SJCRH30 (cell line): ENCODE results near the gene HSD17B2. TPM values are rescaled to one million over a fixed set of nuclear protein-coding genes. Genes with fewer than 3 reads are reported as not detected.
"Not testable (repeated sequence)": the region's sequence is repeated elsewhere in the genome, so short reads cannot be mapped to it uniquely, and the experiment has no call there.

Source experiments
- DNase-seq, 2 experiments: peaks; one replicate each; pipeline ENCODE4 v3.0.0-alpha.2; 2015 to 2020
- H3K27ac ChIP-seq: fragments of 250-450 bp; sonication (Bioruptor Pico); 2 replicates; pipeline ENCODE4 v1.5.1; 2020; ENCODE audit warnings: mild to moderate bottlenecking, moderate library complexity
- H3K27me3 ChIP-seq: fragments of 250-450 bp; sonication (Bioruptor Pico); 2 replicates; pipeline ENCODE4 v1.5.1; 2020; ENCODE audit warnings: mild to moderate bottlenecking, moderate library complexity
- H3K36me3 ChIP-seq: fragments of 250-450 bp; sonication (Bioruptor Pico); 2 replicates; pipeline ENCODE4 v1.5.1; 2020; ENCODE audit warnings: mild to moderate bottlenecking, moderate library complexity
- H3K4me1 ChIP-seq: fragments of 250-450 bp; sonication (Bioruptor Pico); 2 replicates; pipeline ENCODE4 v1.5.1; 2020; ENCODE audit warnings: mild to moderate bottlenecking, moderate library complexity
- H3K4me3 ChIP-seq: fragments of 250-450 bp; sonication (Bioruptor Pico); 2 replicates; pipeline ENCODE4 v1.5.1; 2020; ENCODE audit warnings: mild to moderate bottlenecking, moderate library complexity
- H3K9me3 ChIP-seq: fragments of 250-450 bp; sonication (Bioruptor Pico); replicated peaks from 2 replicates; pipeline ENCODE4 v1.5.1; 2020; ENCODE audit warnings: mild to moderate bottlenecking, moderate library complexity
- total RNA-seq: library from RNA; depleted of rRNA; stranded (reverse); fragments of >200 nt; shearing (Covaris generic); gene quantifications from 2 replicates; pipeline ENCODE4 v1.2.3, GENCODE V29; 2014

The HSD17B2 gene
- total RNA-seq, 1 experiment from 2014 or later: not detected

GRCh38 chr16:82009789-82010188 is 25.3 kb upstream of the HSD17B2 start:
- H3K27me3 ChIP-seq, H3K27ac ChIP-seq, H3K9me3 ChIP-seq, H3K4me3 ChIP-seq, H3K36me3 ChIP-seq, DNase-seq, H3K4me1 ChIP-seq: not testable (repeated sequence)

DNA sequence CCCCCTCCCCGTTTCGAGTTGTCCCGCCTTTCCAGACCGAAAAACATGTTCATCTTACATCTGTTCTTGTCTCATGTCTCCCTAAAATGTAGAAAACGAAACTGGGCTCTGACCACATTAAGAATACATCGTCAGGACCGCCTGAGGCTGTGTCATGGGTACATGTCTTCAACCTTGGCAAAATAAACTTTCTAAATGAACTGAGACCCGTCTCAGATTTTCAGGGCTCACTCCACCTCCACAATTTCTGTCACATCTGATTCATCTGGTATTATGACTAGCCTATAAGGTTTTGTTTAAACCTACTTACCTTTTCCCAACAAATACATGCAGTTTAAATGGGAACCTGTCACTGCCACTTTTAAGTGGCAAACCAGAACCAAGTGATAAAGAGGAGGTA is 24.4 kb upstream of the HSD17B2 start:
- Histone ChIP-seq H3K27me3 (no peaks in the 10 kb centered on the region), H3K4me3 (peak overlapping the region; percentile 30), H3K9me3 (no peaks in the 10 kb centered on the region; the same call in 1 of the 2 replicates), H3K36me3 (no peaks in the 10 kb centered on the region), H3K4me1 (no peaks in the 10 kb centered on the region), H3K27ac (no peak overlapping the region)
- no peak for DNase-seq

GRCh38 chr16:82011199-82011641 is 23.8 kb upstream of the HSD17B2 start, which contains the start of gene SDR42E1:
SDR42E1 (minus strand) TSS chr16:82011470; CDS start chr16:82000858, 10,612 bp downstream.
- DNase-seq: peak; percentile 5 to 8
- Histone ChIP-seq H3K9me3 (no peaks in the 10 kb centered on the region; the same call in 1 of the 2 replicates), H3K27me3 (no peaks in the 10 kb centered on the region), H3K36me3 (no peaks in the 10 kb centered on the region), H3K4me3 (peak within 1 kb of the TSS; percentile 30), H3K4me1 (no peaks in the 10 kb centered on the region), H3K27ac (no peak within 1 kb of the TSS)

GRCh38 chr16:82013139-82013538 is 21.9 kb upstream of the HSD17B2 start:
- H3K9me3 ChIP-seq: no peaks in the 10 kb centered on the region; the same call in 1 of the 2 replicates
- H3K27me3 ChIP-seq: no peaks in the 10 kb centered on the region
- H3K27ac ChIP-seq: no peak overlapping the region
- no peaks in the 10 kb centered on the region for H3K36me3 ChIP-seq
- DNase-seq: no peak
- no peak overlapping the region for H3K4me3 ChIP-seq
- H3K4me1 ChIP-seq: no peaks in the 10 kb centered on the region

GRCh38 chr16:82016263-82016662 is 18.8 kb upstream of the HSD17B2 start:
- no peak overlapping the region for H3K27ac ChIP-seq
- no peak overlapping the region for H3K4me3 ChIP-seq
- H3K9me3 ChIP-seq: no peaks in the 10 kb centered on the region; the same call in 1 of the 2 replicates
- peak in 1 of 2 experiments; percentile 10 for DNase-seq
- H3K4me1 ChIP-seq: no peaks in the 10 kb centered on the region
- no peaks in the 10 kb centered on the region for H3K27me3 ChIP-seq
- no peaks in the 10 kb centered on the region for H3K36me3 ChIP-seq

DNA sequence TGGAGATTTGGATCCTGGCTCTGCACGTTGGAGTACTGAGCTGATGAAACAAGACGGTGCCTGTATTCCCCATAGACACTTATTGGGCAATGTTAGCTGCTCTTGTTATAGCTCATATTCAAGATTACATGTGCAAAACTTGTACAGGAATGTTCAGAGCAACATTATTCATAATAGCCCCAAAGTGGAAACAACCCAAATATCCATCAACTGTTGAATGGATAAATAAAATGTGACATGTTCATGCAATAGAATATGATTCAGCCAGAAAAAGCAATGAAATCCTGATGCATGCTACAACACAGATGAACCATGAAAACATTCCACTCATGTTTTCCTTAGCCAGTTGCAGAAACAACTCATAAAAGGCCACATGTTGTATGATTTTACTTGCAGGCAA is 18.1 kb upstream of the HSD17B2 start:
- Histone ChIP-seq H3K4me3 (no peak overlapping the region), H3K36me3 (no peaks in the 10 kb centered on the region), H3K27ac (no peak overlapping the region), H3K4me1 (no peaks in the 10 kb centered on the region), H3K9me3 (no peaks in the 10 kb centered on the region; the same call in 1 of the 2 replicates), H3K27me3 (no peaks in the 10 kb centered on the region)
- no peak for DNase-seq

- Histone ChIP-seq H3K4me1 (no peaks in the 10 kb centered on the region), H3K9me3 (no peaks in the 10 kb centered on the region; the same call in 1 of the 2 replicates), H3K27ac (no peak overlapping the region), H3K4me3 (no peak overlapping the region), H3K36me3 (no peaks in the 10 kb centered on the region), H3K27me3 (no peaks in the 10 kb centered on the region)
- DNase-seq: no peak
Measured at GRCh38 chr16:82017911-82018568, 17.0 kb upstream of the HSD17B2 start.

DNA sequence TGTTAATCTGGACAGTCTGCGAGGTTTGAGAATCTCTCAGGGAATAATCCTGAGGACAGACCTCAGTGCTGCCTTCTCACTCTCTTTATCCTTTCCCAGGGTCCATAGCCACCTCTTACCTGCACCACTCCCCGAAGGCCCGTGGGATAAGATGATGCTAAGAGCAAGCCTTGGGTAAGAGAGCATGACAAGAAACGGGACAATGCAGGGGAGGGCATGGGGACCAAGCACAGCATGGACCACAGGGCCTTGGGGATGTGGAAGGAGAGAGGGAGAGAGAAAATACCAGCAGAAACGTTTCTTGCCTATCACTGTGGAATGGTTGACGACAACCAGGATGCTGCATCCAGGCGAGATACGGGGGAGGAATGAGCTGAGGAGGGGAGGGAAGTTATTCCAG is 15.5 kb upstream of the HSD17B2 start:
- no peaks in the 10 kb centered on the region for H3K36me3 ChIP-seq
- H3K27me3 ChIP-seq: no peaks in the 10 kb centered on the region
- no peak for DNase-seq
- no peaks in the 10 kb centered on the region; the same call in 1 of the 2 replicates for H3K9me3 ChIP-seq
- H3K27ac ChIP-seq: no peak overlapping the region
- no peak overlapping the region for H3K4me3 ChIP-seq
- H3K4me1 ChIP-seq: no peaks in the 10 kb centered on the region

DNA sequence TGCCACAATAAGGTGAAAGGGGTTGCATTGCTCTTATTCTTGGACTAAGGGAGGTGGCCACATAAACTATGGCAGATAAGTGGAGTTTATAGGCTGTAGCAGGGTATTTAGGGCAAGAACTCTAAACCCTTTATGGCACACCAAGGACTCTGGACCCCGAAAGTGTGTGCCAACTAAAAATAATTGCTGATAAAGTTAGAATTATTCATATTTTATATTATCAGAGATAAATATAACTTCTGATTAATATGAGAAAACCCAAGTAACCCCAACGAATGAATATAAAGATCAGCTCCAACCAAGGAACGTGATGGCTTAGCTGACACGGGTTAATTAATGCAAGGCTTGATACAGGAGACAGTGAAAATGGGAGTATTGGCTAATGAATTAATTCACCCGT is 15.0 kb upstream of the HSD17B2 start:
- Histone ChIP-seq H3K9me3 (no peaks in the 10 kb centered on the region), H3K4me1 (no peaks in the 10 kb centered on the region)
- no peak for DNase-seq

DNA sequence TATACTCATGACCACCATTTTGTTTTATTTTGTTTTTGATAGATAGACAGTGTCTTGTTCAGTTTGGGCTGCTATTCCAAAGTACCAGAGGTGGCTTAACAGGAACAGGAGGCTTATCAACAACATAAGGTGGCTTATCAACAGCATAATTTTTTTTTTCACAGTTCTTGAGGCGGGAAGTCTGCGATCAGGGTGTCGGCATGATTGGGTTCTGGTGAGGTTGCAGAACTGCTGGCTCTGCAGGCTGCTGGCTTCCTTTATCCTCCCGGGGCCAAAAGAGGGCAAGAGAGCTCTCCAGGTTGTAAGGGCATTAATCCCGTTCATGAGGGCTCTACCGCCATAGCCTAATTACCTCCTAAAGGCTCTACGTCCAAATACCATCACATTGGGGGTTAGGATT is 11.8 kb upstream of the HSD17B2 start:
- Histone ChIP-seq H3K4me3 (no peak overlapping the region), H3K27ac (no peak overlapping the region), H3K9me3 (no peaks in the 10 kb centered on the region), H3K36me3 (no peaks in the 10 kb centered on the region), H3K4me1 (no peaks in the 10 kb centered on the region), H3K27me3 (no peaks in the 10 kb centered on the region)
- DNase-seq: no peak

More for the DNA sequence above, 15.0 kb upstream of the HSD17B2 start:
- Histone ChIP-seq H3K4me3 (no peak overlapping the region), H3K27me3 (no peaks in the 10 kb centered on the region), H3K36me3 (no peaks in the 10 kb centered on the region), H3K27ac (no peak overlapping the region)

DNA sequence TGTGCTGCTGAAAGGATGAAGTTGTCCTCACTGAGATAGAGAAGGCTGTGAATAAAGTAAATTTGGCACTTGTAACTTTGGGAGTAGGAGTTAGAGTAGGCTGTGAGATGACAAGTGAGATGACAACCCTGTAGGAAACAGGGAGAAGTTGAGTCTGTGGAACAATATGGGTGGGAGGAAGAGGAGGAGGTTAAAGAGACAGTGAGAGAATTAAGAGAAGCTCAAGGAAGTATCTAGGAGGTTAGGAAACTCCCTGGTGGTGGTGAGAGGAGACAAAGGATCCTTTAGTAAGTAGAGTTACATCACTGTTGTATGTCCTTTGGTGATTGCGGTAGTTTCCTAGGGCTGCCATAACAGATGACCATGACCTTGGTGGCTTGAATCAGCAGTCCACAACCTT is 10.7 kb upstream of the HSD17B2 start:
- H3K4me1 ChIP-seq: no peaks in the 10 kb centered on the region
- no peak overlapping the region for H3K4me3 ChIP-seq
- H3K9me3 ChIP-seq: no peaks in the 10 kb centered on the region
- no peaks in the 10 kb centered on the region for H3K36me3 ChIP-seq
- no peak overlapping the region for H3K27ac ChIP-seq
- no peak for DNase-seq
- no peaks in the 10 kb centered on the region for H3K27me3 ChIP-seq

DNA sequence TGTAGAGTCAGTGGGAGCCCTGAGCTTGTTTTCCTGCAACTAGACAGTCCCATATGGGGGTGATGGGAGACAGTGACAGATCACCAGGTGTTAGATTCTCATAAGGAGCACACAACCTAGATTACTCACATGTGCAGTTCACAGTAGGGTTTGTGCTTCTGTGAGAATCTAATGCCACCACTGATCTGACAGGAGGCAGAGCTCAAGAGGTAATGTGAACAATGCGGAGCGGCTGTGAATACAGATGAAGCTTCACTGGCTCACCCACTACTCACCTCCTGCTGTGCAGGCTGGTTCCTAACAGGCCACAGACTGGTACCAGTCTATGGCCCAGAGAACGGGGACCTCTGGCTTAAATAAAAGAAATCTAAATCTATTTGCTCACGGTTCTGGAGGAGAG is 10.2 kb upstream of the HSD17B2 start:
- no peaks in the 10 kb centered on the region for H3K4me1 ChIP-seq
- no peak for DNase-seq
- no peaks in the 10 kb centered on the region for H3K36me3 ChIP-seq
- H3K27me3 ChIP-seq: no peaks in the 10 kb centered on the region
- H3K27ac ChIP-seq: no peak overlapping the region
- no peaks in the 10 kb centered on the region for H3K9me3 ChIP-seq
- no peak overlapping the region for H3K4me3 ChIP-seq

DNA sequence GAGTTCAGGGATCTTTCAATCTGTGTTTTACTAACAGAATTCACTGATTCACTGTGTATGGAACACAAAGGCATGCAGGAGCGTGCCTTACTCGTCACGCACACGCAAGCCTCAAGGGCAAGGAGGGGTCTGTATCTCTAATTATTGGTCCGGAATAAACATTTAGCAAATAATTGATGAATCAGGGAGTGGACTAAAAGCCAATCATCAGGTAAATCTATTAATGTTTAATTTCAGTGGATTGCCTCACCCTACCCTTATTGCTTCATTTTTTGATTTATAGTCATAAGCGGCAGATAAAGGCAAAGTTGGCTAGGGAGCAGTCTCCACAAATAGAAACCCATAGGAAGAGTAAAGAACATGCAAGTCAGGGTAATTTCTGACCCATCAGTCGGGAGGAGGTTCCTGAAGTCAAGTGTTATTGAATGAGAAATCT is 7.4 kb upstream of the HSD17B2 start:
- no peaks in the 10 kb centered on the region for H3K9me3 ChIP-seq
- no peak overlapping the region for H3K27ac ChIP-seq
- H3K27me3 ChIP-seq: no peaks in the 10 kb centered on the region
- no peaks in the 10 kb centered on the region for H3K36me3 ChIP-seq
- no peak overlapping the region for H3K4me3 ChIP-seq
- DNase-seq: no peak
- H3K4me1 ChIP-seq: no peaks in the 10 kb centered on the region

DNA sequence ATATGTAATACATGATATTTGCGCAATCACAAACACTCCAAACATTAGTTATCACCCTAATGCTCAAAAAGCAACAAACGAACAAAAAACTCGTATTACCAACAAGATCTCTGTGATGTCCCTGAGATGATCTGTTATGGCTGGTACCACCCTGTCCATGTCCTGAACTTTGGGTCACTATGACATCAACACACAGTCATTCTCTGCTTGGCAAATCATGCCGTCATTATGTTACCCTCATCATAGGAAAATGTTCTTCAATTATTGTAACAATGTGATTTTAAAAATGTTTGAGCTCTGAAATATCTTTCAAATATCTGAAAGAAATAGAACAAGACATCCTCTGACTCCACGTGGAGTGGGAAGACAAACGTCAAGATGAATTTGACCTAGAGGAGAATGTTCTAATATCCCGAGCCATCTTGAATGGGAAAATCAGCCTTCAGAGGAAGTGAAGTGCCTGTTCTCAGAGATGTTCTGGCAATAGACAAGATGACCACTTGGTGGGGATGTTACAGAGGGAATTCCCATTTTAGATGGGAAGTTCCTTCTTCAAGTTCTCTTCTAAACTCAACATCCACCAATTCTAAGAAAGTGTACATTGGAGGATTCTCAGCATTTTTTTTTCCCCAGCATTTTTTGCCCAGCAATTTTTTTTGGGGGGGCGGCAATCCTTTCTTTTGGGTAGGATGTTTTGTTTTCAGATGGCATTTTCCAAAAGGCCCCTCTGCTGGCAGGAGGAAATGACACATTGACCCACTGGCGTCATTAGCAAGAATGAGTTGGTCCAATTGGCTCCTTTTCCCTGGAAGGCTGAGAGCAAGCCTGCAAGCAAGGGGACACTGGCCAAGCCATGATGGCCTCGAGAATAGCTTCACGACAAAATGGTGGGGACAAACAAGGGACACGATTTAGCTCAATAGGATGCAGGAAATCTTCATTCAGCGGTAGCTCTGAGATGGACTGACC is 3.7 kb upstream of the HSD17B2 start:
- H3K27me3 ChIP-seq: no peaks in the 10 kb centered on the region
- peak in 1 of 2 experiments; percentile 35 for DNase-seq
- H3K9me3 ChIP-seq: no peaks in the 10 kb centered on the region
- no peak overlapping the region for H3K27ac ChIP-seq
- H3K36me3 ChIP-seq: no peaks in the 10 kb centered on the region
- no peaks in the 10 kb centered on the region for H3K4me1 ChIP-seq
- H3K4me3 ChIP-seq: no peak overlapping the region

GRCh38 chr16:82033006-82033405 is 2.0 kb upstream of the HSD17B2 start:
- no peaks in the 10 kb centered on the region for H3K36me3 ChIP-seq
- no peak overlapping the region for H3K27ac ChIP-seq
- no peak overlapping the region for H3K4me3 ChIP-seq
- H3K27me3 ChIP-seq: no peaks in the 10 kb centered on the region
- H3K4me1 ChIP-seq: no peaks in the 10 kb centered on the region
- H3K9me3 ChIP-seq: no peaks in the 10 kb centered on the region
- no peak for DNase-seq
